GM23338 (cell line): Measurements from ENCODE around the gene GRIK5. TPM values are rescaled to one million over a fixed set of nuclear protein-coding genes. Genes with fewer than 3 reads are reported as not detected.

Source experiments
- ATAC-seq: fragments of 200-7000 bp; cut with Tn5 transposase; 3 replicates; pipeline ENCODE4 v1.9.1; 2020
- DNase-seq: peaks from one replicate; pipeline ENCODE4 v3.0.0-alpha.2; 2015; ENCODE audit warnings: low spot score
- H2AFZ ChIP-seq: fragments of 200-600 bp; sonication (generic); 2 replicates; pipeline ENCODE4 v1.8.0; 2016; ENCODE audit warnings: antibody characterized with exemption, mild to moderate bottlenecking, moderate library complexity
- H3F3A ChIP-seq: fragments of 200-600 bp; sonication (generic); replicated peaks from 2 replicates; pipeline ENCODE4 v1.8.0; 2017; ENCODE audit warnings: antibody characterized with exemption, mixed run types, low read depth
- H3K27ac ChIP-seq: fragments of 200-600 bp; sonication (generic); 2 replicates; pipeline ENCODE4 v1.6.1; 2016; ENCODE audit warnings: low read depth
- H3K27me3 ChIP-seq: fragments of 200-600 bp; sonication (generic); 2 replicates; pipeline ENCODE4 v1.8.0; 2016; ENCODE audit warnings: mild to moderate bottlenecking, mixed run types, moderate library complexity; ENCODE audit not compliant: insufficient read depth
- H3K36me3 ChIP-seq: fragments of 200-600 bp; sonication (generic); 2 replicates; pipeline ENCODE4 v1.8.0; 2016; ENCODE audit warnings: mild to moderate bottlenecking; ENCODE audit not compliant: insufficient read depth
- H3K4me1 ChIP-seq: fragments of 200-600 bp; sonication (generic); 2 replicates; pipeline ENCODE4 v1.8.0; 2016; ENCODE audit warnings: mild to moderate bottlenecking, moderate library complexity; ENCODE audit not compliant: insufficient read depth
- H3K4me2 ChIP-seq: fragments of 200-600 bp; sonication (generic); 2 replicates; pipeline ENCODE4 v1.7.1; 2017; ENCODE audit warnings: mixed run types
- H3K4me3 ChIP-seq: fragments of 200-600 bp; sonication (generic); 2 replicates; pipeline ENCODE4 v1.6.1; 2016; ENCODE audit warnings: mixed run types
- H3K79me2 ChIP-seq: fragments of 200-600 bp; sonication (generic); replicated peaks from 2 replicates; pipeline ENCODE4 v1.8.0; 2017; ENCODE audit warnings: mild to moderate bottlenecking; ENCODE audit not compliant: insufficient read depth
- H3K9me2 ChIP-seq: fragments of 200-600 bp; sonication (generic); 2 replicates; pipeline ENCODE4 v1.8.0; 2017; ENCODE audit not compliant: insufficient read depth
- H4K20me1 ChIP-seq: fragments of 200-600 bp; sonication (generic); replicated peaks from 2 replicates; pipeline ENCODE4 v1.8.0; 2017; ENCODE audit warnings: mild to moderate bottlenecking; ENCODE audit not compliant: insufficient read depth
- H3K27ac Mint-ChIP-seq: 2 replicates; pipeline ENCODE4 v1.8.0; 2020; ENCODE audit warnings: inconsistent platforms, mild to moderate bottlenecking, moderate library complexity, mixed read lengths
- H3K27me3 Mint-ChIP-seq: 3 replicates; pipeline ENCODE4 v1.8.0; 2022; ENCODE audit warnings: low read depth, mild to moderate bottlenecking, moderate library complexity, mixed read lengths, inconsistent platforms; ENCODE audit not compliant: insufficient read depth, poor library complexity
- H3K36me3 Mint-ChIP-seq: 3 replicates; pipeline ENCODE4 v1.8.0; 2021; ENCODE audit warnings: low read depth, mild to moderate bottlenecking, inconsistent platforms, moderate library complexity, mixed read lengths
- H3K4me1 Mint-ChIP-seq: 3 replicates; pipeline ENCODE4 v1.8.0; 2020; ENCODE audit warnings: mild to moderate bottlenecking, inconsistent platforms, mixed read lengths
- H3K4me3 Mint-ChIP-seq: 3 replicates; pipeline ENCODE4 v1.8.0; 2021; ENCODE audit warnings: moderate library complexity, mild to moderate bottlenecking, inconsistent platforms, mixed read lengths
- H3K9me3 Mint-ChIP-seq: 3 replicates; pipeline ENCODE4 v1.8.0; 2020; ENCODE audit warnings: moderate library complexity, mild to moderate bottlenecking, inconsistent platforms, mixed read lengths
- CREB1 ChIP-seq: fragments of 250-450 bp; sonication (Bioruptor Pico); IDR thresholded peaks from 2 replicates; pipeline ENCODE4 v1.5.0; 2020; ENCODE audit warnings: low read depth, mild to moderate bottlenecking, moderate library complexity
- EZH2 ChIP-seq: fragments of 200-600 bp; sonication (generic); IDR thresholded peaks from one replicate; pipeline ENCODE4 v1.8.0; 2017; ENCODE audit warnings: antibody characterized with exemption, mild to moderate bottlenecking, low read depth; ENCODE audit not compliant: unreplicated experiment
- EZH2phosphoT487 ChIP-seq: fragments of 200-600 bp; sonication (generic); IDR thresholded peaks from one replicate; pipeline ENCODE4 v1.8.1; 2018; ENCODE audit warnings: antibody characterized with exemption; ENCODE audit not compliant: unreplicated experiment
- JUNB ChIP-seq: IDR thresholded peaks from one replicate; pipeline ENCODE4 v1.6.1; 2016; ENCODE audit warnings: antibody characterized with exemption; ENCODE audit not compliant: unreplicated experiment
- NANOG ChIP-seq: IDR thresholded peaks from 2 replicates; pipeline ENCODE4 v1.6.1; 2016; ENCODE audit warnings: antibody characterized with exemption, borderline replicate concordance
- POLR2AphosphoS5 ChIP-seq: IDR thresholded peaks from 2 replicates; pipeline ENCODE4 v1.6.1; 2016; ENCODE audit warnings: antibody characterized with exemption, low read depth
- STAT1 ChIP-seq: IDR thresholded peaks from one replicate; pipeline ENCODE4 v1.6.1; 2016; ENCODE audit warnings: antibody characterized with exemption; ENCODE audit not compliant: unreplicated experiment
- ZNF114 ChIP-seq: fragments of 250-450 bp; sonication (Bioruptor Pico); IDR thresholded peaks from 2 replicates; pipeline ENCODE4 v1.5.0; 2020; ENCODE audit warnings: mild to moderate bottlenecking, moderate library complexity
- ZNF331 ChIP-seq: fragments of 250-450 bp; sonication (Bioruptor Pico); IDR thresholded peaks from 2 replicates; pipeline ENCODE4 v1.5.0; 2020; ENCODE audit warnings: low read depth, mild to moderate bottlenecking, moderate library complexity
- polyA plus RNA-seq: library from polyadenylated mRNA; unstranded; fragments of >200 nt; fragmentation: Nextera tagmentation; extraction: Ambion mirVana; gene quantifications from 2 replicates; pipeline ENCODE4 v1.2.1, GENCODE V29; 2016
- total RNA-seq: library from RNA; depleted of rRNA; stranded (reverse); fragments of >200 nt; shearing (Covaris generic); gene quantifications from 2 replicates; pipeline ENCODE4 v1.2.3, GENCODE V29; 2014
- TF ChIP-seq, protein P1 (sequence below): IDR thresholded peaks from one replicate; pipeline ENCODE4 v1.6.1; 2018; ENCODE audit warnings: antibody characterized with exemption; ENCODE audit not compliant: unreplicated experiment
- TF ChIP-seq, protein P2 (sequence below), 2 experiments: fragments of 200-600 bp in 1 of 2; sonication (generic) in 1 of 2; conservative IDR thresholded peaks; 2 replicates each; pipeline versions ENCODE4 v1.5.1 to v1.6.1; 2016 to 2017; ENCODE audit warnings: antibody characterized with exemption in 2 of 2, low read depth in 2 of 2, mild to moderate bottlenecking in 2 of 2, moderate library complexity in 1 of 2
- TF ChIP-seq, protein P3 (sequence below): fragments of 250-450 bp; sonication (Bioruptor Pico); IDR thresholded peaks from 2 replicates; pipeline ENCODE4 v1.5.0; 2020; ENCODE audit warnings: mild to moderate bottlenecking, moderate library complexity
- TF ChIP-seq, protein P4 (sequence below): IDR thresholded peaks from 2 replicates; pipeline ENCODE4 v1.6.1; 2016; ENCODE audit warnings: antibody characterized with exemption

Gene GRIK5
- total and polyA plus RNA-seq, 2 experiments from 2014 or later: 5.1 to 42.5 TPM

DNA sequence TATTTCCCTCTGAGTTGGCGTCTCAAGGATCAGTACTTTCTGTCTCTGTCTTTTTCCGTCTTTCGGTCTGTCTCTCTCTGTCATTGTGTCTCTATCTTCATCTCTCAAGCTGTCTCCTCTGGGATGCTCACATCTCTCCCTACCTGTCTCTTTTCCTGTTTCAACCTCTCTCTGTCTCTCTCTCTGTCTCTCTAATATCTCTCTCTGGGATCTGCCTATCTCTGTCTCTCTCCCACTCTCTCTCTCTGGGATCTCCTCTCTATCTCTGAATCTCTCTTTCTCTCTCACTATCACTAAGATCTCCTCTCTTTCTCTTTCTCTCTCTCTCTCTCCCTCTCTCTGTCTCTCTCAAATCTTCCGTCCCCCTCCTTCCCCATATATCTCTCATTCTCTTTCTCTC, 80.0 kb downstream of the GRIK5 start:
- peaks cover 11% of the 10 kb centered on the region for H3K27me3 ChIP-seq
- DNase-seq (no peak), ATAC-seq (no peak)
- peaks cover 3% of the 10 kb centered on the region for H4K20me1 ChIP-seq
- H3K36me3 Mint-ChIP-seq: peaks cover 18% of the 10 kb centered on the region; the same call in 2 of the 3 replicates
- no peak overlapping the region for H3K4me2 ChIP-seq
- 0 out of 2 replicates have a peak, but pooled peaks cover 4% of the 10 kb centered on the region for H3F3A ChIP-seq
- 0 out of 2 replicates have a peak, but pooled peaks cover 3% of the 10 kb centered on the region for H3K36me3 ChIP-seq
- peaks cover 9% of the 10 kb centered on the region; the same call in 1 of the 2 replicates for H3K4me1 ChIP-seq
- H3K27ac Mint-ChIP-seq: no peak overlapping the region
- no peaks in the 10 kb centered on the region for H3K9me2 ChIP-seq
- no peak overlapping the region for H3K27ac ChIP-seq
- no peak overlapping the region for H3K4me3 Mint-ChIP-seq
- no peak overlapping the region for H3K4me3 ChIP-seq
- peaks cover 9% of the 10 kb centered on the region for H3K4me1 Mint-ChIP-seq
- no peak for TF ChIP-seq ZNF331 (CRISPR knock-in tag)
- TF ChIP-seq, protein P1, sequence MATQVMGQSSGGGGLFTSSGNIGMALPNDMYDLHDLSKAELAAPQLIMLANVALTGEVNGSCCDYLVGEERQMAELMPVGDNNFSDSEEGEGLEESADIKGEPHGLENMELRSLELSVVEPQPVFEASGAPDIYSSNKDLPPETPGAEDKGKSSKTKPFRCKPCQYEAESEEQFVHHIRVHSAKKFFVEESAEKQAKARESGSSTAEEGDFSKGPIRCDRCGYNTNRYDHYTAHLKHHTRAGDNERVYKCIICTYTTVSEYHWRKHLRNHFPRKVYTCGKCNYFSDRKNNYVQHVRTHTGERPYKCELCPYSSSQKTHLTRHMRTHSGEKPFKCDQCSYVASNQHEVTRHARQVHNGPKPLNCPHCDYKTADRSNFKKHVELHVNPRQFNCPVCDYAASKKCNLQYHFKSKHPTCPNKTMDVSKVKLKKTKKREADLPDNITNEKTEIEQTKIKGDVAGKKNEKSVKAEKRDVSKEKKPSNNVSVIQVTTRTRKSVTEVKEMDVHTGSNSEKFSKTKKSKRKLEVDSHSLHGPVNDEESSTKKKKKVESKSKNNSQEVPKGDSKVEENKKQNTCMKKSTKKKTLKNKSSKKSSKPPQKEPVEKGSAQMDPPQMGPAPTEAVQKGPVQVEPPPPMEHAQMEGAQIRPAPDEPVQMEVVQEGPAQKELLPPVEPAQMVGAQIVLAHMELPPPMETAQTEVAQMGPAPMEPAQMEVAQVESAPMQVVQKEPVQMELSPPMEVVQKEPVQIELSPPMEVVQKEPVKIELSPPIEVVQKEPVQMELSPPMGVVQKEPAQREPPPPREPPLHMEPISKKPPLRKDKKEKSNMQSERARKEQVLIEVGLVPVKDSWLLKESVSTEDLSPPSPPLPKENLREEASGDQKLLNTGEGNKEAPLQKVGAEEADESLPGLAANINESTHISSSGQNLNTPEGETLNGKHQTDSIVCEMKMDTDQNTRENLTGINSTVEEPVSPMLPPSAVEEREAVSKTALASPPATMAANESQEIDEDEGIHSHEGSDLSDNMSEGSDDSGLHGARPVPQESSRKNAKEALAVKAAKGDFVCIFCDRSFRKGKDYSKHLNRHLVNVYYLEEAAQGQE: no peak
- no peak for TF ChIP-seq POLR2AphosphoS5
- no peak for TF ChIP-seq EZH2
- TF ChIP-seq, protein P2, sequence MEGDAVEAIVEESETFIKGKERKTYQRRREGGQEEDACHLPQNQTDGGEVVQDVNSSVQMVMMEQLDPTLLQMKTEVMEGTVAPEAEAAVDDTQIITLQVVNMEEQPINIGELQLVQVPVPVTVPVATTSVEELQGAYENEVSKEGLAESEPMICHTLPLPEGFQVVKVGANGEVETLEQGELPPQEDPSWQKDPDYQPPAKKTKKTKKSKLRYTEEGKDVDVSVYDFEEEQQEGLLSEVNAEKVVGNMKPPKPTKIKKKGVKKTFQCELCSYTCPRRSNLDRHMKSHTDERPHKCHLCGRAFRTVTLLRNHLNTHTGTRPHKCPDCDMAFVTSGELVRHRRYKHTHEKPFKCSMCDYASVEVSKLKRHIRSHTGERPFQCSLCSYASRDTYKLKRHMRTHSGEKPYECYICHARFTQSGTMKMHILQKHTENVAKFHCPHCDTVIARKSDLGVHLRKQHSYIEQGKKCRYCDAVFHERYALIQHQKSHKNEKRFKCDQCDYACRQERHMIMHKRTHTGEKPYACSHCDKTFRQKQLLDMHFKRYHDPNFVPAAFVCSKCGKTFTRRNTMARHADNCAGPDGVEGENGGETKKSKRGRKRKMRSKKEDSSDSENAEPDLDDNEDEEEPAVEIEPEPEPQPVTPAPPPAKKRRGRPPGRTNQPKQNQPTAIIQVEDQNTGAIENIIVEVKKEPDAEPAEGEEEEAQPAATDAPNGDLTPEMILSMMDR (conservative IDR thresholded peaks at IDR 0.05; ENCODE audit: low read depth in 2 of 2): no peak
- no peak for TF ChIP-seq ZNF114 (CRISPR knock-in tag)
- TF ChIP-seq, protein P3, sequence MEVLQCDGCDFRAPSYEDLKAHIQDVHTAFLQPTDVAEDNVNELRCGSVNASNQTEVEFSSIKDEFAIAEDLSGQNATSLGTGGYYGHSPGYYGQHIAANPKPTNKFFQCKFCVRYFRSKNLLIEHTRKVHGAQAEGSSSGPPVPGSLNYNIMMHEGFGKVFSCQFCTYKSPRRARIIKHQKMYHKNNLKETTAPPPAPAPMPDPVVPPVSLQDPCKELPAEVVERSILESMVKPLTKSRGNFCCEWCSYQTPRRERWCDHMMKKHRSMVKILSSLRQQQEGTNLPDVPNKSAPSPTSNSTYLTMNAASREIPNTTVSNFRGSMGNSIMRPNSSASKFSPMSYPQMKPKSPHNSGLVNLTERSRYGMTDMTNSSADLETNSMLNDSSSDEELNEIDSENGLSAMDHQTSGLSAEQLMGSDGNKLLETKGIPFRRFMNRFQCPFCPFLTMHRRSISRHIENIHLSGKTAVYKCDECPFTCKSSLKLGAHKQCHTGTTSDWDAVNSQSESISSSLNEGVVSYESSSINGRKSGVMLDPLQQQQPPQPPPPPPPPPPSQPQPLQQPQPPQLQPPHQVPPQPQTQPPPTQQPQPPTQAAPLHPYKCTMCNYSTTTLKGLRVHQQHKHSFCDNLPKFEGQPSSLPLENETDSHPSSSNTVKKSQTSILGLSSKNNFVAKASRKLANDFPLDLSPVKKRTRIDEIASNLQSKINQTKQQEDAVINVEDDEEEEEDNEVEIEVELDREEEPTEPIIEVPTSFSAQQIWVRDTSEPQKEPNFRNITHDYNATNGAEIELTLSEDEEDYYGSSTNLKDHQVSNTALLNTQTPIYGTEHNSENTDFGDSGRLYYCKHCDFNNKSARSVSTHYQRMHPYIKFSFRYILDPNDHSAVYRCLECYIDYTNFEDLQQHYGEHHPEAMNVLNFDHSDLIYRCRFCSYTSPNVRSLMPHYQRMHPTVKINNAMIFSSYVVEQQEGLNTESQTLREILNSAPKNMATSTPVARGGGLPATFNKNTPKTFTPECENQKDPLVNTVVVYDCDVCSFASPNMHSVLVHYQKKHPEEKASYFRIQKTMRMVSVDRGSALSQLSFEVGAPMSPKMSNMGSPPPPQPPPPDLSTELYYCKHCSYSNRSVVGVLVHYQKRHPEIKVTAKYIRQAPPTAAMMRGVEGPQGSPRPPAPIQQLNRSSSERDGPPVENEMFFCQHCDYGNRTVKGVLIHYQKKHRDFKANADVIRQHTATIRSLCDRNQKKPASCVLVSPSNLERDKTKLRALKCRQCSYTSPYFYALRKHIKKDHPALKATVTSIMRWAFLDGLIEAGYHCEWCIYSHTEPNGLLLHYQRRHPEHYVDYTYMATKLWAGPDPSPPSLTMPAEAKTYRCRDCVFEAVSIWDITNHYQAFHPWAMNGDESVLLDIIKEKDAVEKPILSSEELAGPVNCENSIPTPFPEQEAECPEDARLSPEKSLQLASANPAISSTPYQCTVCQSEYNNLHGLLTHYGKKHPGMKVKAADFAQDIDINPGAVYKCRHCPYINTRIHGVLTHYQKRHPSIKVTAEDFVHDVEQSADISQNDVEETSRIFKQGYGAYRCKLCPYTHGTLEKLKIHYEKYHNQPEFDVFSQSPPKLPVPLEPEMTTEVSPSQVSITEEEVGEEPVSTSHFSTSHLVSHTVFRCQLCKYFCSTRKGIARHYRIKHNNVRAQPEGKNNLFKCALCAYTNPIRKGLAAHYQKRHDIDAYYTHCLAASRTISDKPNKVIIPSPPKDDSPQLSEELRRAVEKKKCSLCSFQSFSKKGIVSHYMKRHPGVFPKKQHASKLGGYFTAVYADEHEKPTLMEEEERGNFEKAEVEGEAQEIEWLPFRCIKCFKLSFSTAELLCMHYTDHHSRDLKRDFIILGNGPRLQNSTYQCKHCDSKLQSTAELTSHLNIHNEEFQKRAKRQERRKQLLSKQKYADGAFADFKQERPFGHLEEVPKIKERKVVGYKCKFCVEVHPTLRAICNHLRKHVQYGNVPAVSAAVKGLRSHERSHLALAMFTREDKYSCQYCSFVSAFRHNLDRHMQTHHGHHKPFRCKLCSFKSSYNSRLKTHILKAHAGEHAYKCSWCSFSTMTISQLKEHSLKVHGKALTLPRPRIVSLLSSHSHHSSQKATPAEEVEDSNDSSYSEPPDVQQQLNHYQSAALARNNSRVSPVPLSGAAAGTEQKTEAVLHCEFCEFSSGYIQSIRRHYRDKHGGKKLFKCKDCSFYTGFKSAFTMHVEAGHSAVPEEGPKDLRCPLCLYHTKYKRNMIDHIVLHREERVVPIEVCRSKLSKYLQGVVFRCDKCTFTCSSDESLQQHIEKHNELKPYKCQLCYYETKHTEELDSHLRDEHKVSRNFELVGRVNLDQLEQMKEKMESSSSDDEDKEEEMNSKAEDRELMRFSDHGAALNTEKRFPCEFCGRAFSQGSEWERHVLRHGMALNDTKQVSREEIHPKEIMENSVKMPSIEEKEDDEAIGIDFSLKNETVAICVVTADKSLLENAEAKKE (CRISPR knock-in tag): no peak
- TF ChIP-seq JUNB: no peak
- TF ChIP-seq NANOG: no peak
- TF ChIP-seq, protein P4, sequence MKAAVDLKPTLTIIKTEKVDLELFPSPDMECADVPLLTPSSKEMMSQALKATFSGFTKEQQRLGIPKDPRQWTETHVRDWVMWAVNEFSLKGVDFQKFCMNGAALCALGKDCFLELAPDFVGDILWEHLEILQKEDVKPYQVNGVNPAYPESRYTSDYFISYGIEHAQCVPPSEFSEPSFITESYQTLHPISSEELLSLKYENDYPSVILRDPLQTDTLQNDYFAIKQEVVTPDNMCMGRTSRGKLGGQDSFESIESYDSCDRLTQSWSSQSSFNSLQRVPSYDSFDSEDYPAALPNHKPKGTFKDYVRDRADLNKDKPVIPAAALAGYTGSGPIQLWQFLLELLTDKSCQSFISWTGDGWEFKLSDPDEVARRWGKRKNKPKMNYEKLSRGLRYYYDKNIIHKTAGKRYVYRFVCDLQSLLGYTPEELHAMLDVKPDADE: no peak
- TF ChIP-seq EZH2phosphoT487: no peak
- TF ChIP-seq CREB1 (CRISPR knock-in tag): no peak
- TF ChIP-seq STAT1: no peak
- no peak overlapping the region for H2AFZ ChIP-seq
- peaks cover 16% of the 10 kb centered on the region for H3K27me3 Mint-ChIP-seq
- no peaks in the 10 kb centered on the region for H3K9me3 Mint-ChIP-seq
- no peaks in the 10 kb centered on the region for H3K79me2 ChIP-seq
